Lung (tissue), 12 donors: Measurements from ENCODE around the gene XAGE1B. TPM values are rescaled to one million over a fixed set of nuclear protein-coding genes. Genes with fewer than 3 reads are reported as not detected.
"Not testable (repeated sequence)": the region's sequence is repeated elsewhere in the genome, so short reads cannot be mapped to it uniquely, and the experiment has no call there.

Experiments
- ATAC-seq: fragments of 200-7000 bp; cut with Tn5 transposase; one replicate; pipeline ENCODE4 v1.9.1; 2020; ENCODE audit warnings: moderate number of reproducible peaks; ENCODE audit not compliant: insufficient read depth, low FRiP score
- DNase-seq, 3 donors: peaks; one replicate each; pipeline ENCODE4 v3.0.0-alpha.2; 2013 to 2017
- H3K27ac ChIP-seq, 2 donors: one replicate each; pipeline ENCODE4 v1.5.1; 2013; ENCODE audit warnings: mild to moderate bottlenecking in 2 of 2, moderate library complexity in 2 of 2, control low read depth in 1 of 2, inconsistent platforms in 1 of 2, low read depth in 1 of 2, low read length in 1 of 2
- H3K27me3 ChIP-seq, 3 donors: one replicate each; pipeline ENCODE4 v1.5.1; 2013; ENCODE audit warnings: low read length in 2 of 3; ENCODE audit not compliant: control insufficient read depth in 3 of 3, insufficient read depth in 3 of 3
- H3K36me3 ChIP-seq, 4 donors: one replicate each; pipeline ENCODE4 v1.5.1; 2013; ENCODE audit warnings: low read length in 4 of 4, mild to moderate bottlenecking in 1 of 4, moderate library complexity in 1 of 4; ENCODE audit not compliant: control insufficient read depth in 4 of 4, insufficient read depth in 4 of 4
- H3K4me1 ChIP-seq, 5 donors: one replicate each; pipeline ENCODE4 v1.5.1; 2013; ENCODE audit warnings: low read length in 5 of 5, mild to moderate bottlenecking in 2 of 5, moderate library complexity in 1 of 5; ENCODE audit not compliant: control insufficient read depth in 5 of 5, insufficient read depth in 5 of 5
- H3K4me3 ChIP-seq: one replicate; pipeline ENCODE4 v1.5.1; 2013; ENCODE audit warnings: mild to moderate bottlenecking, control low read depth, moderate library complexity
- H3K9ac ChIP-seq, 2 donors: one replicate each; pipeline ENCODE4 v1.5.1; 2013; ENCODE audit warnings: low read length in 2 of 2, control low read depth in 1 of 2; ENCODE audit not compliant: insufficient read depth in 1 of 2
- H3K9me3 ChIP-seq, 4 donors: one replicate each; pipeline ENCODE4 v1.5.1; 2013; ENCODE audit warnings: low read length in 3 of 4, mild to moderate bottlenecking in 1 of 4, moderate library complexity in 1 of 4; ENCODE audit not compliant: control insufficient read depth in 4 of 4, insufficient read depth in 3 of 4
- WGBS, 2 donors: extraction: QIAGEN DNeasy Blood & Tissue Kit; methylation state at CpG; one replicate each; pipeline ENCODE4 v1.1.7; 2013; 5-methylcytosine and 5-hydroxymethylcytosine counted together
- polyA plus RNA-seq, 2 donors: library from polyadenylated mRNA; stranded (reverse); fragments of 200-250 nt; gene quantifications; one replicate each; pipeline ENCODE4 v1.2.1, GENCODE V29; 2013
- total RNA-seq, 2 donors: library from RNA; depleted of rRNA in 1 of 2; stranded (reverse); fragments of >200 nt in 1 of 2; gene quantifications; one replicate each; pipeline ENCODE4 v1.2.1, GENCODE V29; 2014 to 2021
- TF ChIP-seq, protein P1 (sequence below): IDR thresholded peaks from 2 replicates; pipeline ENCODE4 v1.5.1; 2012; ENCODE audit warnings: mild to moderate bottlenecking; ENCODE audit errors: control extremely low read depth, extremely low read depth
- donor health status: control.
- donor health status: control.
- donor health status: Bipolar disorder and iron deficiency.
- donor health status: healthy.
- donor health status: DM: yes; HTN: yes; CAD: no.

Gene XAGE1B
- total and polyA plus RNA-seq, 4 donors = 0.58 to 9.0 (median 2.9) TPM

DNA sequence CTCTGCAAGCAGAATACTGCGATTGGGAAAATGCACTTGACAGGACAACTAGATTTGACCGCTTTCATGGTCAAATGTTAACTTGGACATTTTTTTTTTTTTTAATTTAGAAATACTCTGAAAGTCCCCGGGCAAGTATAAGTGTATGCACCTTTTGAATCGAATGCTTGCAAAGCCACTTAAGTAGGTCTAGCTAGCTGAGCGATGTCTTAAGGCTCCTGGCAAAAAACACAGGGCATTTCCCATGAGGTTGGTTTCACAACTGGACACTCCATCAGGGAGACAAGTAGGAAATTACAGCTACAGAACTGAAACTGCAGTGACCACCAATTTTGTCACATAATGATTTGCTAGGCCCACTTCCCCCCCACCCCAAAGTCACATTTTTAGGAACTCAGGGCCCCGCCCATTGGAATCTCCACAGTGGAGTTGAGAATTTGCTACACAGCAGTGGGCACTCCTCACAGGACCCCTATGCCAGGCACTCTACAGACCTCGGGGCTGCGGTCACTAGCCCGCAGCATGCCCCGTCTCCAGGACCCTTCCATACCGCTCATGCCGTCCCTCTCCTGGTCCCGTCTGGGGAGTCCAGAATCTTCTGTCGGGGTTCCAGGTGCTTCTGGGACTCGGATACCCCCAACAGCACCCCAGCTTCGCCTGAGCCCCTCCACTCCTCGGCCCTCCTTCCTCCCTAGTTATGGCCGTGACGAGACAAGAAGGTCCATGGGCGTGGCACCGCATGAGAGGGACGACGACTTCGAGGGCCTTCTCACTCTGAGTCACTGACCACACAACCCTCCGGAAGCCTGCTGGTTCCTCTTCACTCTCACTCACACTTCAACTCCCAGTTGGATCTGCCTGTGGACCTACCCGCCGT is 515 bp downstream of the XAGE1B start:
- not testable (repeated sequence) for H3K9me3 ChIP-seq, H3K27ac ChIP-seq, H3K27me3 ChIP-seq, H3K4me1 ChIP-seq, H3K4me3 ChIP-seq, DNase-seq, H3K36me3 ChIP-seq, H3K9ac ChIP-seq
- ATAC-seq = peak; percentile 39
- no CpG with 5 or more reads among the region's 27 CpGs for WGBS, 2 donors

GRCh38 chrX:52511126-52511525 is 5.7 kb downstream of the XAGE1B start:
- H3K9ac ChIP-seq, DNase-seq, H3K27ac ChIP-seq, H3K9me3 ChIP-seq, H3K4me3 ChIP-seq, H3K36me3 ChIP-seq, ATAC-seq, H3K4me1 ChIP-seq: not testable (repeated sequence)
- WGBS, 2 donors = no CpG with 5 or more reads among the region's 6 CpGs
- H3K27me3 ChIP-seq = peaks cover 3 to 10% (median 10%) of the 10 kb centered on the region in 3 donors

- H3K9ac ChIP-seq = no peak overlapping the region
- no peak for ATAC-seq
- peaks cover 0 to 2% (median 0%) of the 10 kb centered on the region in 4 donors for H3K9me3 ChIP-seq
- no peak overlapping the region for H3K4me3 ChIP-seq
- H3K4me1 ChIP-seq = no peaks in the 10 kb centered on the region
- WGBS, 2 donors = 62 to 66% methylated on average over 6 of the region's 6 CpGs
- H3K27ac ChIP-seq = no peak overlapping the region
- TF ChIP-seq, protein P1, sequence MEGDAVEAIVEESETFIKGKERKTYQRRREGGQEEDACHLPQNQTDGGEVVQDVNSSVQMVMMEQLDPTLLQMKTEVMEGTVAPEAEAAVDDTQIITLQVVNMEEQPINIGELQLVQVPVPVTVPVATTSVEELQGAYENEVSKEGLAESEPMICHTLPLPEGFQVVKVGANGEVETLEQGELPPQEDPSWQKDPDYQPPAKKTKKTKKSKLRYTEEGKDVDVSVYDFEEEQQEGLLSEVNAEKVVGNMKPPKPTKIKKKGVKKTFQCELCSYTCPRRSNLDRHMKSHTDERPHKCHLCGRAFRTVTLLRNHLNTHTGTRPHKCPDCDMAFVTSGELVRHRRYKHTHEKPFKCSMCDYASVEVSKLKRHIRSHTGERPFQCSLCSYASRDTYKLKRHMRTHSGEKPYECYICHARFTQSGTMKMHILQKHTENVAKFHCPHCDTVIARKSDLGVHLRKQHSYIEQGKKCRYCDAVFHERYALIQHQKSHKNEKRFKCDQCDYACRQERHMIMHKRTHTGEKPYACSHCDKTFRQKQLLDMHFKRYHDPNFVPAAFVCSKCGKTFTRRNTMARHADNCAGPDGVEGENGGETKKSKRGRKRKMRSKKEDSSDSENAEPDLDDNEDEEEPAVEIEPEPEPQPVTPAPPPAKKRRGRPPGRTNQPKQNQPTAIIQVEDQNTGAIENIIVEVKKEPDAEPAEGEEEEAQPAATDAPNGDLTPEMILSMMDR = no peak
- H3K36me3 ChIP-seq = no peaks in the 10 kb centered on the region
- peaks cover 6 to 12% (median 10%) of the 10 kb centered on the region in 3 donors for H3K27me3 ChIP-seq
- no peak for DNase-seq
Measured at GRCh38 chrX:52509916-52510315, 6.9 kb downstream of the XAGE1B start.

GRCh38 chrX:52507331-52507730 is 9.5 kb downstream of the XAGE1B start:
- Histone ChIP-seq H3K9ac (no peak overlapping the region), H3K27me3 (peaks cover 10 to 14% (median 11%) of the 10 kb centered on the region in 3 donors), H3K9me3 (peaks cover 0 to 5% (median 0%) of the 10 kb centered on the region in 4 donors), H3K4me1 (no peaks in the 10 kb centered on the region), H3K4me3 (no peak overlapping the region), H3K27ac (no peak overlapping the region), H3K36me3 (no peaks in the 10 kb centered on the region)
- DNase-seq (no peak), ATAC-seq (no peak)
- WGBS, 2 donors = 60 to 88% methylated on average over 3 of the region's 3 CpGs
- TF ChIP-seq, protein P1 = no peak
